Parathyroid adenoma (tissue), 2 donors: Measurements from ENCODE around the gene PTPRN.
"Not testable (repeated sequence)": the region's sequence is repeated elsewhere in the genome, so short reads cannot be mapped to it uniquely, and the experiment has no call there.

Experiments
- H2AFZ ChIP-seq: fragments of 300-600 bp; sonication (generic); one replicate; pipeline ENCODE4 v1.7.0; 2017; ENCODE audit warnings: antibody characterized with exemption, mild to moderate bottlenecking
- H3K27ac ChIP-seq: fragments of 300-600 bp; sonication (generic); one replicate; pipeline ENCODE4 v1.7.0; 2017
- H3K27me3 ChIP-seq: fragments of 300-600 bp; sonication (generic); one replicate; pipeline ENCODE4 v1.7.0; 2017; ENCODE audit warnings: low read length; ENCODE audit not compliant: control insufficient read depth, insufficient read depth
- H3K36me3 ChIP-seq: fragments of 300-600 bp; sonication (generic); one replicate; pipeline ENCODE4 v1.7.0; 2017; ENCODE audit warnings: low read length; ENCODE audit not compliant: control insufficient read depth, insufficient read depth
- H3K4me1 ChIP-seq: fragments of 300-600 bp; sonication (generic); one replicate; pipeline ENCODE4 v1.7.0; 2017; ENCODE audit warnings: control low read depth
- H3K4me2 ChIP-seq: fragments of 300-600 bp; sonication (generic); one replicate; pipeline ENCODE4 v1.7.0; 2017; ENCODE audit warnings: low read length
- H3K4me3 ChIP-seq: fragments of 300-600 bp; sonication (generic); one replicate; pipeline ENCODE4 v1.7.0; 2017; ENCODE audit warnings: low read depth, low read length
- H3K79me2 ChIP-seq: fragments of 300-600 bp; sonication (generic); one replicate; pipeline ENCODE4 v1.7.0; 2017; ENCODE audit warnings: control low read depth
- H3K9ac ChIP-seq: fragments of 300-600 bp; sonication (generic); one replicate; pipeline ENCODE4 v1.7.0; 2017; ENCODE audit warnings: mild to moderate bottlenecking
- H3K9me3 ChIP-seq: fragments of 300-600 bp; sonication (generic); one replicate; pipeline ENCODE4 v1.7.0; 2017; ENCODE audit warnings: low read length; ENCODE audit not compliant: control insufficient read depth
- CTCF ChIP-seq: fragments of 300-600 bp; sonication (generic); IDR thresholded peaks from one replicate; pipeline ENCODE4 v1.7.0; 2017; ENCODE audit warnings: antibody characterized with exemption, mild to moderate bottlenecking
- donor health status: primary hyperparathyroidism.

Gene PTPRN

GRCh38 chr2:219289537-219290361 is 19.5 kb downstream of the PTPRN start:
- H3K4me2 ChIP-seq: no peak overlapping the region
- no peaks in the 10 kb centered on the region for H3K79me2 ChIP-seq
- H3K36me3 ChIP-seq: no peaks in the 10 kb centered on the region
- no peak overlapping the region for H3K9ac ChIP-seq
- TF ChIP-seq CTCF: no peak
- H3K4me3 ChIP-seq: no peak overlapping the region
- H3K9me3 ChIP-seq: no peaks in the 10 kb centered on the region
- H3K27me3 ChIP-seq: no peaks in the 10 kb centered on the region
- H2AFZ ChIP-seq: no peak overlapping the region
- no peak overlapping the region for H3K27ac ChIP-seq
- H3K4me1 ChIP-seq: peaks cover 3% of the 10 kb centered on the region

DNA sequence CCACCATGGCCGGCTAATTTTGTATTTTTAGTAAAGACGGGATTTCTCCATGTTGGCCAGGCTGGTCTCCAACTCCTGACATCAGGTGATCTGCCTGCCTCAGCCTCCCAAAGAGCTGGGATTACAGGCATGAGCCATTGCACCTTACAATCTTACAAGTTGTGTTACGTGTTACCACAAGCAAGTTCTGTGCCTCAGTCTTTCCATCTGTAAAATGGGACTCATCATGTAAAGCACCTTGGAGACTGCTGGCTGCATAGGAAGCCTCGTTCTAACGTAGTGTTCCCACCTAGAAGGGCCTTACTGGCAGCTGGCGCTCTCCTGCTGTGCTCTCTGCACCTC is 20.0 kb downstream of the PTPRN start:
- Histone ChIP-seq H2AFZ (no peak overlapping the region), H3K36me3 (no peaks in the 10 kb centered on the region), H3K9ac (no peak overlapping the region), H3K4me2 (no peak overlapping the region), H3K9me3 (no peaks in the 10 kb centered on the region), H3K79me2 (no peaks in the 10 kb centered on the region), H3K27ac (no peak overlapping the region), H3K4me3 (no peak overlapping the region), H3K27me3 (no peaks in the 10 kb centered on the region), H3K4me1 (no peaks in the 10 kb centered on the region)
- TF ChIP-seq CTCF: no peak

DNA sequence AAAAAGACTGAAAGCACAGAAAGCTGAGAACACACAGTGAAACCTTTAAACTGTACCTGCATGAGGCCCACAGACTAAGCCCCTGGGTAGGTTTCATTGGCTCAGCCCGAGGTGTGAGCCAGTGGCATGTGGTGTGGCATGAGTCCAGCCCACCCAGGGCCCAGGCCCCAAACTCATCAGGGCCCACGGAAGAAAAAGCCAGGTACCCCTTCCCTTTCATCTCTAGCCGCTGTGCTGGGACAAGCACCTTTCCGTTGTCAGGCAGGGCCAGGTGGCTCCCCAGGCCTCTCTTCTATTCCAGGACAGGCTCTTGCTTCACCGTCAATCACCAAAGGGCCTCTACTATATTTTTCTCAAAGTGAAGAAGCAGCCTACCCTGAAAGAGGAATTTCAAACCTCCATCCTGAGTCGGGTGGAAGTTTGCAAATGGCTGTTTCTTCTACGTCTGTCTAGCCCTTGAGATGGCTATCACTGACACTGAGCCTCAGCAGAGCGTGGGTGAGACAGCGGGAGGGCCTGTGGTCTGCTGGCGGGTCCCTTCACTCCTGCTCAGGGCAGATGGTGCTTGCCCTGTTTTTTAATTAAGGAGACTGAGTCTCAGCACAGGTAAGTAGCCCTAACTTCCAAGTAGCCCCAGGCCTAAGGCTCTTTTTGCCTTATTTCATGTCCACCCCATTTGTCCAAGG is 21.5 kb downstream of the PTPRN start:
- Histone ChIP-seq H3K27me3 (no peaks in the 10 kb centered on the region), H3K27ac (no peak overlapping the region), H3K9me3 (no peaks in the 10 kb centered on the region), H3K9ac (no peak overlapping the region), H3K4me1 (no peaks in the 10 kb centered on the region), H3K36me3 (no peaks in the 10 kb centered on the region), H3K4me3 (no peak overlapping the region), H3K4me2 (no peak overlapping the region), H2AFZ (no peak overlapping the region), H3K79me2 (no peaks in the 10 kb centered on the region)
- no peak for TF ChIP-seq CTCF

DNA sequence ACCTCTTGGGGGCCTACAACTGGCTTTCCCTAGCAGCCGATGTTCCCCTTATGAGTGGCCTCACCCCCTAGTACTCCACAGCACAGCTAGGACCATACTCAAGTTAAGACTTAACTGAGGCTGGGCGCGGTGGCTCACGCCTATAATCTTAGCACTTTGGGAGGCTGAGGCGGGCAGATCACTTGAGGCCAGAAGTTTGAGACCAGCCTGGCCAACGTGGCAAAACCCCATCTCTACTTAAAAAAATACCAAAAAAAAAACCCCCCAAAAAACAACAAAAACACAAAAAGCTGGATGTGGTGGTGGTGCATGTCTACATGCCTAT is 22.1 kb downstream of the PTPRN start:
- H3K27ac ChIP-seq: not testable (repeated sequence)

GRCh38 chr2:219286436-219287115 is 22.6 kb downstream of the PTPRN start:
- Histone ChIP-seq H3K9me3 (no peaks in the 10 kb centered on the region), H3K27ac (no peak overlapping the region), H3K27me3 (no peaks in the 10 kb centered on the region), H3K4me1 (peaks cover under 1% of the 10 kb centered on the region), H3K9ac (no peak overlapping the region), H3K79me2 (no peaks in the 10 kb centered on the region), H3K4me2 (no peak overlapping the region), H3K4me3 (no peak overlapping the region), H2AFZ (no peak overlapping the region), H3K36me3 (no peaks in the 10 kb centered on the region)
- TF ChIP-seq CTCF: no peak

More for the DNA sequence above, 22.1 kb downstream of the PTPRN start:
- H3K9ac ChIP-seq, H3K4me3 ChIP-seq, H2AFZ ChIP-seq, H3K36me3 ChIP-seq, H3K27me3 ChIP-seq, H3K4me1 ChIP-seq, H3K79me2 ChIP-seq, H3K4me2 ChIP-seq, H3K9me3 ChIP-seq: not testable (repeated sequence)
